Measurements from ENCODE around the gene NR2F2. TPM values are rescaled to one million over a fixed set of nuclear protein-coding genes. Genes with fewer than 3 reads are reported as not detected.

The NR2F2 gene
- total and polyA plus RNA-seq, 2 of the 13 experiments (the other 11 are each of a cell fraction or from before 2014, with no cell fraction given) = 3.5 to 4.7 TPM

DNA sequence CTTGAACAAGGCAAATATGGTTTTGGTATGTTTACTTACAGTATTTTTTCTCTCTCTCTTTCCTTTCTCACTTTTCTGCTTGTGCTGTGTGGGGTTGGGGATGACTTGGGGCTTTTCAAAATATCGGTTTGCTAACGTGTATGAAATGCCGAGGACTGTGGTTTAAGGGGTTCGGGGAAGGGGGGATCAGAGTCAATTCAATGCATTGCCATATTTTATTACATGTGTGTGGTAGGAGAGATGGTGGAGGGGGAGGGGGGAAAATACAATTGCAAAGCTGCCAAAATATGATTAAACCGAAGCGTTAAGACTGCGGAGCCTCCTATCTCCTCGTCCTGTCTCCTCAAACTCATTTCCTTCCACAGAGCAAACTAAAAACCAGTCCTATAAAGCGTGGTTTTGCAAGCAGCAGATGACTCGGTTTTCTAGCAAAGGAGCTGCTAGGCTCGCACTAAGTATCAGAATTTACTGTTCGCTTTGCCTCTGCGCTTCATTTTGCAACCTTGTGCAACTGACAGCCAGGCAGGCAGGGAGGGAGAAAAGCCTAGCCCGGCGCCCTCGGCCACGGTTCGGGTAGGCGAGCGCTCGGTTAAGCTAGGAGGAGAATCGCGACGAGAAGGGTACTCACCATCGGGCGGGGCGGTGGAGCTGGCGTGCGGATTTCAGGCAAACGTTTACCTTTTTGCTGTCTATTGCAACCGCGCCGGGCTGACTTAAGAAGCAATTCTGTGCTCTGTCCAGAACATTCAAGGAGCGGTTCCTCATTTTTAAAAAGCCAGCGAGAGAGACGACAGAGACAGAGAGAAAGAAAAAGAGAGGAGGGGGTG is 4.0 kb upstream of the NR2F2 start (continued):
- TF ChIP-seq, protein P1, sequence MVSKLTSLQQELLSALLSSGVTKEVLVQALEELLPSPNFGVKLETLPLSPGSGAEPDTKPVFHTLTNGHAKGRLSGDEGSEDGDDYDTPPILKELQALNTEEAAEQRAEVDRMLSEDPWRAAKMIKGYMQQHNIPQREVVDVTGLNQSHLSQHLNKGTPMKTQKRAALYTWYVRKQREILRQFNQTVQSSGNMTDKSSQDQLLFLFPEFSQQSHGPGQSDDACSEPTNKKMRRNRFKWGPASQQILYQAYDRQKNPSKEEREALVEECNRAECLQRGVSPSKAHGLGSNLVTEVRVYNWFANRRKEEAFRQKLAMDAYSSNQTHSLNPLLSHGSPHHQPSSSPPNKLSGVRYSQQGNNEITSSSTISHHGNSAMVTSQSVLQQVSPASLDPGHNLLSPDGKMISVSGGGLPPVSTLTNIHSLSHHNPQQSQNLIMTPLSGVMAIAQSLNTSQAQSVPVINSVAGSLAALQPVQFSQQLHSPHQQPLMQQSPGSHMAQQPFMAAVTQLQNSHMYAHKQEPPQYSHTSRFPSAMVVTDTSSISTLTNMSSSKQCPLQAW (CRISPR knock-in tag; IDR thresholded peaks at IDR 0.05) = no peak
- TF ChIP-seq ZNF431 (CRISPR knock-in tag; IDR thresholded peaks at IDR 0.05; ENCODE audit: borderline replicate concordance, low read depth) (no peak), TBX2 (CRISPR knock-in tag; IDR thresholded peaks at IDR 0.05; ENCODE audit: borderline replicate concordance) (0 out of 2 replicates have a peak, but pooled peaks have one; percentile 15), SCMH1 (CRISPR knock-in tag; IDR thresholded peaks at IDR 0.05; ENCODE audit: borderline replicate concordance) (no peak), PCBP1 (IDR thresholded peaks at IDR 0.05; ENCODE audit: borderline replicate concordance, low read depth, low read length) (no peak), SSRP1 (CRISPR knock-in tag; IDR thresholded peaks at IDR 0.05) (no peak), TP53 (CRISPR knock-in tag; conservative IDR thresholded peaks at IDR 0.05) (no peak), KDM2A (CRISPR knock-in tag; IDR thresholded peaks at IDR 0.05; ENCODE audit: borderline replicate concordance, low read depth) (peak; percentile 29; the same call in 1 of the 2 replicates), SALL2 (CRISPR knock-in tag; IDR thresholded peaks at IDR 0.05) (no peak), CBX5 (CRISPR knock-in tag; IDR thresholded peaks at IDR 0.05; ENCODE audit: borderline replicate concordance) (no peak), ESRRA (CRISPR knock-in tag; IDR thresholded peaks at IDR 0.05; ENCODE audit: low read depth) (0 out of 2 replicates have a peak, but pooled peaks have one; percentile 21), ZNF709 (CRISPR knock-in tag; IDR thresholded peaks at IDR 0.05) (no peak)
- TF ChIP-seq, protein P2, sequence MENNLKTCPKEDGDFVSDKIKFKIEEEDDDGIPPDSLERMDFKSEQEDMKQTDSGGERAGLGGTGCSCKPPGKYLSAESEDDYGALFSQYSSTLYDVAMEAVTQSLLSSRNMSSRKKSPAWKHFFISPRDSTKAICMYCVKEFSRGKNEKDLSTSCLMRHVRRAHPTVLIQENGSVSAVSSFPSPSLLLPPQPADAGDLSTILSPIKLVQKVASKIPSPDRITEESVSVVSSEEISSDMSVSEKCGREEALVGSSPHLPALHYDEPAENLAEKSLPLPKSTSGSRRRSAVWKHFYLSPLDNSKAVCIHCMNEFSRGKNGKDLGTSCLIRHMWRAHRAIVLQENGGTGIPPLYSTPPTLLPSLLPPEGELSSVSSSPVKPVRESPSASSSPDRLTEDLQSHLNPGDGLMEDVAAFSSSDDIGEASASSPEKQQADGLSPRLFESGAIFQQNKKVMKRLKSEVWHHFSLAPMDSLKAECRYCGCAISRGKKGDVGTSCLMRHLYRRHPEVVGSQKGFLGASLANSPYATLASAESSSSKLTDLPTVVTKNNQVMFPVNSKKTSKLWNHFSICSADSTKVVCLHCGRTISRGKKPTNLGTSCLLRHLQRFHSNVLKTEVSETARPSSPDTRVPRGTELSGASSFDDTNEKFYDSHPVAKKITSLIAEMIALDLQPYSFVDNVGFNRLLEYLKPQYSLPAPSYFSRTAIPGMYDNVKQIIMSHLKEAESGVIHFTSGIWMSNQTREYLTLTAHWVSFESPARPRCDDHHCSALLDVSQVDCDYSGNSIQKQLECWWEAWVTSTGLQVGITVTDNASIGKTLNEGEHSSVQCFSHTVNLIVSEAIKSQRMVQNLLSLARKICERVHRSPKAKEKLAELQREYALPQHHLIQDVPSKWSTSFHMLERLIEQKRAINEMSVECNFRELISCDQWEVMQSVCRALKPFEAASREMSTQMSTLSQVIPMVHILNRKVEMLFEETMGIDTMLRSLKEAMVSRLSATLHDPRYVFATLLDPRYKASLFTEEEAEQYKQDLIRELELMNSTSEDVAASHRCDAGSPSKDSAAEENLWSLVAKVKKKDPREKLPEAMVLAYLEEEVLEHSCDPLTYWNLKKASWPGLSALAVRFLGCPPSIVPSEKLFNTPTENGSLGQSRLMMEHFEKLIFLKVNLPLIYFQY (CRISPR knock-in tag; IDR thresholded peaks at IDR 0.05; ENCODE audit: borderline replicate concordance) = no peak
- TF ChIP-seq, protein P3, sequence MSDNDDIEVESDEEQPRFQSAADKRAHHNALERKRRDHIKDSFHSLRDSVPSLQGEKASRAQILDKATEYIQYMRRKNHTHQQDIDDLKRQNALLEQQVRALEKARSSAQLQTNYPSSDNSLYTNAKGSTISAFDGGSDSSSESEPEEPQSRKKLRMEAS (IDR thresholded peaks at IDR 0.05) = 0 out of 2 replicates have a peak, but pooled peaks have one; percentile 16
- TF ChIP-seq, protein P4, sequence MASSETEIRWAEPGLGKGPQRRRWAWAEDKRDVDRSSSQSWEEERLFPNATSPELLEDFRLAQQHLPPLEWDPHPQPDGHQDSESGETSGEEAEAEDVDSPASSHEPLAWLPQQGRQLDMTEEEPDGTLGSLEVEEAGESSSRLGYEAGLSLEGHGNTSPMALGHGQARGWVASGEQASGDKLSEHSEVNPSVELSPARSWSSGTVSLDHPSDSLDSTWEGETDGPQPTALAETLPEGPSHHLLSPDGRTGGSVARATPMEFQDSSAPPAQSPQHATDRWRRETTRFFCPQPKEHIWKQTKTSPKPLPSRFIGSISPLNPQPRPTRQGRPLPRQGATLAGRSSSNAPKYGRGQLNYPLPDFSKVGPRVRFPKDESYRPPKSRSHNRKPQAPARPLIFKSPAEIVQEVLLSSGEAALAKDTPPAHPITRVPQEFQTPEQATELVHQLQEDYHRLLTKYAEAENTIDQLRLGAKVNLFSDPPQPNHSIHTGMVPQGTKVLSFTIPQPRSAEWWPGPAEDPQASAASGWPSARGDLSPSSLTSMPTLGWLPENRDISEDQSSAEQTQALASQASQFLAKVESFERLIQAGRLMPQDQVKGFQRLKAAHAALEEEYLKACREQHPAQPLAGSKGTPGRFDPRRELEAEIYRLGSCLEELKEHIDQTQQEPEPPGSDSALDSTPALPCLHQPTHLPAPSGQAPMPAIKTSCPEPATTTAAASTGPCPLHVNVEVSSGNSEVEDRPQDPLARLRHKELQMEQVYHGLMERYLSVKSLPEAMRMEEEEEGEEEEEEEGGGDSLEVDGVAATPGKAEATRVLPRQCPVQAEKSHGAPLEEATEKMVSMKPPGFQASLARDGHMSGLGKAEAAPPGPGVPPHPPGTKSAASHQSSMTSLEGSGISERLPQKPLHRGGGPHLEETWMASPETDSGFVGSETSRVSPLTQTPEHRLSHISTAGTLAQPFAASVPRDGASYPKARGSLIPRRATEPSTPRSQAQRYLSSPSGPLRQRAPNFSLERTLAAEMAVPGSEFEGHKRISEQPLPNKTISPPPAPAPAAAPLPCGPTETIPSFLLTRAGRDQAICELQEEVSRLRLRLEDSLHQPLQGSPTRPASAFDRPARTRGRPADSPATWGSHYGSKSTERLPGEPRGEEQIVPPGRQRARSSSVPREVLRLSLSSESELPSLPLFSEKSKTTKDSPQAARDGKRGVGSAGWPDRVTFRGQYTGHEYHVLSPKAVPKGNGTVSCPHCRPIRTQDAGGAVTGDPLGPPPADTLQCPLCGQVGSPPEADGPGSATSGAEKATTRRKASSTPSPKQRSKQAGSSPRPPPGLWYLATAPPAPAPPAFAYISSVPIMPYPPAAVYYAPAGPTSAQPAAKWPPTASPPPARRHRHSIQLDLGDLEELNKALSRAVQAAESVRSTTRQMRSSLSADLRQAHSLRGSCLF (CRISPR knock-in tag; IDR thresholded peaks at IDR 0.05; ENCODE audit: borderline replicate concordance) = no peak
